Glomerular visceral epithelial cell (primary cell): Measurements from ENCODE around the gene GCNA.
A peak's percentile ranks its signal among the peaks of the same experiment; 100 is the strongest.
"Not testable (repeated sequence)": the region's sequence is repeated elsewhere in the genome, so short reads cannot be mapped to it uniquely, and the experiment has no call there.

Source experiments
- DNase-seq: peaks from one replicate; pipeline ENCODE4 v3.0.0-alpha.2; 2016; ENCODE audit errors: extremely low spot score

The GCNA gene

DNA sequence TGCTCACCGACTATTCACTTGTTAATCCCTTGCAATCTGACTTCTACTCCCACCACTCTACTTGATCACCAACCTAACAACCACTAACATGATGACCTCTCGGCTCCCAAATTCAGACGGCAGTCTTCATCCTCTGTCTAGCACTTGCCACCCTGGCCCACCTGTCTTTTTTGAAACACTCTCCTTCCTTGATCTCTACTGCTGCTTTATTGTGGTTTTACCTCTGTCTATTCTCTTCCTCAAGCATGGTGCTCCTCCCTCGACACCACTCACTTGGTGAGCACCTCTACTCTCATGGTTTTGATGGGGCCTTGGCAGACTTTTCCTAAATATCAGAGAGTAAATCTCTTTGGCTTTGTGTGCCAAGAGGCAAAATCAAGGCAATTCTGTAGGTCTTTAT, 61.8 kb downstream of the GCNA start:
- DNase-seq: no peak

- not testable (repeated sequence) for DNase-seq
Observed at GRCh38 chrX:71644406-71644805, 66.2 kb downstream of the GCNA start.

DNA sequence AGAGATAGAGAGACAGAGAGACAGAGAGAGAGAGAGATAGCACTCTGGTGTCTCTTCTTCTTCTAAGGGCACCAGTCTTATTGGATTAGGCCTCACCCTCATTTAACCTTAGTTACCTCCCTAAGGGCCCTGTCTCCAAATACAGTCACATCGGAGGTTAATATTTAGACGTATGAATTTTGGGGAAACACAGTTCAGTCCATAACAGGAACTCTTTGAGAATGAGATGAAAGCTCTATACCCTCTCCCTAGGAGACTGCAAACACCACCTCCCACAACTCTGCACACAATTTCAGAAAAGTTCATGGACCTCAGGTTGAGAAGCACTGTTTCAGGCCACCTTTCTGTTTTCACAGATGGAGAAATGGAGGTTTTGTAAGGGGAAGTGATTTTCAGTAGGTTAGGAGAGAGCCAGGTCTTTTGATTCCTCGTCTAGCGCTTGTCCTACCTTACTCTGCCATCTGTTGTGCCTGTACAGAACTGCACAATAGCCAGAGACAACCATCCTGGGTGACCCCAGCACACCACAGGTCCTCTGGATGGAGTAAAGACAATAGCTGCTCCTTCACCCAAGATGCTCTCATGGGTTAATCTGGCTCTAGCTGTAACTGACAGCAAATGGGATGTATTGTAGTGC, 72.2 kb downstream of the GCNA start:
- DNase-seq: peak; percentile 13

DNA sequence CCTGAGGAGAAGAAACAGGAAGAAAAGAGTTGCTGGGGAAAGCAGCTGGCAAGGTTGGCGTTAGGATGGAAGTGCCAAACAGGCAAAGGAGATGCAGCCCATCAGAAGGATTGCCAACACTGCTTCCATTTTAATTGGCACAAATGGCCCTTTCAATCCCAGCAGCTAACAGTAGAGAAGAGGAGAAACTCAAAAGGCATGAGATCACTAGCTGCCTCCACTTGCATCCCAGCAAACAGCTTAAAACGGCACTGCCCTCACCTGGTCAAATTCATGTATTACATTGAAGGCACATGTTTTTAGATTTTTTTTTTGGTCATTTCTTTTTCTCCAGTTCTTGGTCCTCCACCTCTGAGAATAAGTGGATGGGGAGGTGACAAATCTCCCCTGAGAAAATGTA, 74.2 kb downstream of the GCNA start:
- peak; percentile 55 for DNase-seq

DNA sequence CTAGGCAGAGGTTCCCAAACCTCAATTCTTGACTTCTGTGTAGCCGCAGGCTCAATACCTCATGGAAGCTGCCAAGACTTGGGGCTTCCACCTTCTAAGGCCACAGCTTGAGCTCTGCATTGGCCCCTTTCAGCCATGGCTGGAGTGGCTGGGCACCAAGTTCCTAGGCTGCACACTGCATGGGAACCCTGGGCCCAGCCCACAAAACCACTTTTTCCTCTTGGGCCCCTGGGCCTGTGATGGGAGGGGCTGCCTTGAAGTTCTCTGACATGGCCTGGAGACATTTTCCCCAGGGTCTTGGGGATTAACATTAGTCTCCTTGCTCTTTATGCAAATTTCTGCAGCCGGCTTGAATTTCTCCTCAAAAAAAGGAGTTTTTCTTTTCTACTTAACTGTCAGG, 75.1 kb downstream of the GCNA start:
- no peak for DNase-seq

DNA sequence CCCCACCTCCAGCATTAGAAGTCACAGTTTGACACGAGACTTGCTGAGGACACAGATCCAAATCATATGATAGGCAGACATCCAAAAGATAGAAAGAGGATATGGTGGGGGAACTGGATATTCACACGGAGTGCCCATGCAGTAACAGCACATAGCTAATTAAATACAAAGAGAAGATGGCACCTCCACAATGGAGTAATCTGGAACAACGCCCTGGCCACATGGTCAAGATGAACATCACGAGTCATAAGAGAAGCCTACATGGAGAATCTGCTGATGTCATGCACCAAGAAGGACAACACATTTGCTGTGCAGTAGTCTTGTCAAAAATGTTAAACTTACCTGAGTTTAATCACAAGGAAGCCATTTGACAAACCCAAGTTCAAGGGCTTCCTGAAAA, 79.0 kb downstream of the GCNA start:
- no peak for DNase-seq

DNA sequence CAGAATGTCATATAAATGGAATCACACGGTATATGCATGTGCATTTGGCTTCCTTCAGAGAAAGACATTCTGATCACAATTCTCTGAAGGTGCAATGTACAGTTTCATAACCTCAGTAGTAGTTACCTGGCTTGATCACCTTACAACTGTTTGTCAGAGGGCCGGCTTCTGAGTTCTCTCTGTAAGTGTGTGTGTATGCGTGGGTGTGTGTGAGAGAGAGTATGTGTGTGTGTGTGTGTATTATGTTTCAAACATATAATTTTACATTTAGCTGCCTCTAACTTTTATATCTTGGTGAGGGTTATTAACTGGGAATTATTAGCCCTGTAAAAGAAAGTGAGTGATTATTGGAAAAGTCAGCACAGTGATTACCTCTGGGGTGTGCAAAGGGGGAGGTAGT, 81.1 kb downstream of the GCNA start:
- DNase-seq: no peak

DNA sequence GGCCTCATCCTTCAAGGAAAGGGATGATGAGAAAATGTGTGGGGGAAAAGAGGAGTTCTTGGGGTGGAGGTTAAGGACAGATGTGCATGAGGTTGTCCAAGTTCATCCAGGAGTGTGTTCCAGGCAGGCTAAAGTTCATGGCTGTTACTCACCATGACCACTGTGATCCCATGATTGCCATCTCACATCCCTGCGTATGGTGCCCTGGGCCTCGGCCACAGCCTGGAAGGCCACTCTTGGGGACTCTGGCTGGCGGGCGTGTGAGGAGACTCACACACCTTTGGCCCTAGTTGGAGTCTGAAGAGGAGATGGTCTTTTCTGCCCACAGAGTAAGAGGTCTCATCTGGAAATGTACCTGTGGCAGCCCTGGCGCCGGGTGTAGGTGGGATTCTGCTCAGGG, 81.7 kb downstream of the GCNA start:
- no peak for DNase-seq

DNA sequence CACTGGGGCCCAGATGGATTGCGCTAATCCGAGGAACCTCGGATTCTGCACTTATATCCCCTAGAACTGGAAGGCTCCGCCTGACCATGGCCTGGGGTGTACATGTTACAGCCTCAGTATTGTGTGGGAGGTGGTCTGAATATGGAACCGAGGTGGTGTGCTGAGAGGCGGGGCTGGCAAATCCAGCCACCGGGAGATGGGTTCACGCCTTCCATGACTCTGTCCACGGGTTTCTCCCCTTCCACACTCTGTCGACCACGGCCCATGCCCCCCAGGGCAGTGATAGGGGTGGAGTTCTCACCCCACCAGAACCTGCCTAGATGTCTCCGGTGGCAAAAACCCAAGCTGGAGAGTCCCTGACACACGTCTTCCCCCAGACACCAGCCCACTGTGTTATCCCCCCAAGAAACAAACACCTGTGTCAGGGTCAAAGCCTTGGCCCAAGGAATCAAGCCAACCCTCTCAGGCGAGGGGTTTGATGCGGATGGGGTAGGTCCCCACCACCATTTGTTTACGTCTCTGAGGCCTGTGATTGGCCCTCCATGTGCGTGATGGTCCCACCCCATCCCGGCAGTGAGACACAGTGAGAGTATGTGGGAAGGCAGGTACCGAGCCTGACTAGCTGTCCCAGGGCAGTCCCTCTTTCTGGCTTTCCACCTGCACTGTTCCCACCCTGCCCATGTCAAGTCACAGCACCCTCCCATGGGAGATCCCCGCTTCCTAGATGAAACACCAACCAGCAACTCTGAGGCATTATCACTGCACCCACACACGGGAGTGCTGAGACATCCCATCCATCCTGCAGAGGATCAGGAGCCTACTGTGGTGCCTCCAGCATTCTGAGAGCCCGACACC, 82.6 kb downstream of the GCNA start:
- DNase-seq: no peak

DNA sequence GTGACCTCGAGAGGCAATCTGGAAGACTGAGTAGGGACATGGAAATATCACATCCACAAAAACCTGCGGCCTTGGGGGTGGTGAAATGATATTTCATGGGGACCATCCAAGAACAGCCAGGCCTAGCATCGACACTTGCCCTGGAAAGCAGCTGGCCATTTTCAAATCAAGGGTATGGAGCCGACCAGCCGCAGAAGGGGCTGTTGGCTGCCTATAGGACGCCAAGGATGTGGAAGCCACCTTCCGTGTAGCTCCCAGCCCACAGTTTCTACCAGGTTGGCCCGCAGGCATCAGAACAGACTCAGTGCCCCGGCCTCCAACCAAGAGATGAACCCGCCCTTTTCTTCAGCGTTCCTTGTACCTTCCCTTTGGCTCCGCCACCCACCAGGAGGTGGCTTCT, 83.7 kb downstream of the GCNA start:
- DNase-seq: no peak

DNA sequence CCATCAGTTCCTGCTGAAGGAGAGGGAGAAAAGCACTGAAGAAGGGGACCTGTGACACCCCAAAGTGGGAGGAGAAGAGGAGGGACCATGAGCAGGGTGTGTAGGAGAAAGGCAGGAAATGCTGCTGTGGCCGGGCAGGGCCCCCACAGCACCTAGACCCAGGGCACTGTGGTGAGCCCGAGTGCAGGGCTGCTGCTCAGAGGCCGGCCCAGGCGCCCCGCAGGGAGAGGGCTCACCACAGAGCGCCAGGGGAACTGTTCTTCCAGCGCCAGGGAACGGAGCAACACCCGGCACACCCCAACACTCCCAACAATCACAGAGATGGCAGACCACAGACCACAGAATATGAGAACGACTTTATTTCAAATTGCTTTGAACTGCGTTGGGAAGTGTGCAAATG, 84.4 kb downstream of the GCNA start:
- DNase-seq: not testable (repeated sequence)
